ENCODE data around the gene FFAR1. TPM values are rescaled to one million over a fixed set of nuclear protein-coding genes. Genes with fewer than 3 reads are reported as not detected.

Gene FFAR1
- total and polyA plus RNA-seq, 5 donors from 2014 or later, result not detected

- no peak overlapping the region for H3K4me3 Mint-ChIP-seq
- no peak overlapping the region for H3K27ac Mint-ChIP-seq
- Histone ChIP-seq H3K4me1 (ENCODE audit: control insufficient read depth, insufficient read depth, low read length, poor library complexity, severe bottlenecking) (no peaks in the 10 kb centered on the region), H3K4me3 (ENCODE audit: low read depth, low read length) (no peak overlapping the region), H3K27ac (ENCODE audit: insufficient read depth, low read length, poor library complexity, severe bottlenecking) (no peak overlapping the region), H3K36me3 (ENCODE audit: control insufficient read depth, insufficient read depth, low read length) (no peaks in the 10 kb centered on the region), H3K9me3 (ENCODE audit: control insufficient read depth in 2 of 2, low read length in 2 of 2) (no peaks in the 10 kb centered on the region), H3K27me3 (ENCODE audit: control insufficient read depth, insufficient read depth, low read length) (no peaks in the 10 kb centered on the region)
- no peaks in the 10 kb centered on the region for H3K36me3 Mint-ChIP-seq
- peaks cover 12% of the 10 kb centered on the region for H3K27me3 Mint-ChIP-seq
- no peaks in the 10 kb centered on the region for H3K9me3 Mint-ChIP-seq
- no peak for DNase-seq
- H3K4me1 Mint-ChIP-seq, result peaks cover 0 to 6% (median 0%) of the 10 kb centered on the region in 4 donors
- ATAC-seq (ENCODE audit: low read depth in 2 of 2), result no peak
These were observed 10.4 kb upstream of the FFAR1 start for GRCh38 chr19:35337097-35337983.

GRCh38 chr19:35337984-35338296 lies 9.8 kb upstream of the FFAR1 start:
- ATAC-seq (ENCODE audit: low read depth in 2 of 2) (no peak), DNase-seq (no peak)
- Mint-ChIP-seq H3K27me3 (peaks cover 18% of the 10 kb centered on the region), H3K9me3 (no peaks in the 10 kb centered on the region), H3K4me1 (peaks cover 0 to 2% (median 0%) of the 10 kb centered on the region in 4 donors), H3K4me3 (no peak overlapping the region), H3K36me3 (no peaks in the 10 kb centered on the region), H3K27ac (no peak overlapping the region)
- no peaks in the 10 kb centered on the region for H3K9me3 ChIP-seq (ENCODE audit: control insufficient read depth in 2 of 2, low read length in 2 of 2)
- no peaks in the 10 kb centered on the region for H3K4me1 ChIP-seq (ENCODE audit: control insufficient read depth, insufficient read depth, low read length, poor library complexity, severe bottlenecking)
- no peaks in the 10 kb centered on the region for H3K36me3 ChIP-seq (ENCODE audit: control insufficient read depth, insufficient read depth, low read length)
- no peak overlapping the region for H3K4me3 ChIP-seq (ENCODE audit: low read depth, low read length)
- no peak overlapping the region for H3K27ac ChIP-seq (ENCODE audit: insufficient read depth, low read length, poor library complexity, severe bottlenecking)
- no peaks in the 10 kb centered on the region for H3K27me3 ChIP-seq (ENCODE audit: control insufficient read depth, insufficient read depth, low read length)

GRCh38 chr19:35340431-35340830 lies 7.3 kb upstream of the FFAR1 start:
- no peaks in the 10 kb centered on the region for H3K36me3 Mint-ChIP-seq
- Histone ChIP-seq H3K27me3 (ENCODE audit: control insufficient read depth, insufficient read depth, low read length) (no peaks in the 10 kb centered on the region), H3K36me3 (ENCODE audit: control insufficient read depth, insufficient read depth, low read length) (no peaks in the 10 kb centered on the region), H3K4me1 (ENCODE audit: control insufficient read depth, insufficient read depth, low read length, poor library complexity, severe bottlenecking) (no peaks in the 10 kb centered on the region), H3K4me3 (ENCODE audit: low read depth, low read length) (no peak overlapping the region), H3K9me3 (ENCODE audit: control insufficient read depth in 2 of 2, low read length in 2 of 2) (no peaks in the 10 kb centered on the region), H3K27ac (ENCODE audit: insufficient read depth, low read length, poor library complexity, severe bottlenecking) (no peak overlapping the region)
- ATAC-seq (ENCODE audit: low read depth in 2 of 2) (no peak), DNase-seq (no peak)
- H3K27me3 Mint-ChIP-seq, result peaks cover 25% of the 10 kb centered on the region
- no peaks in the 10 kb centered on the region for H3K9me3 Mint-ChIP-seq
- H3K27ac Mint-ChIP-seq, result no peak overlapping the region
- no peak overlapping the region for H3K4me3 Mint-ChIP-seq
- no peaks in the 10 kb centered on the region for H3K4me1 Mint-ChIP-seq

GRCh38 chr19:35341006-35341405 lies 6.7 kb upstream of the FFAR1 start:
- Histone ChIP-seq H3K36me3 (ENCODE audit: control insufficient read depth, insufficient read depth, low read length) (no peaks in the 10 kb centered on the region), H3K4me1 (ENCODE audit: control insufficient read depth, insufficient read depth, low read length, poor library complexity, severe bottlenecking) (no peaks in the 10 kb centered on the region), H3K9me3 (ENCODE audit: control insufficient read depth in 2 of 2, low read length in 2 of 2) (no peaks in the 10 kb centered on the region), H3K4me3 (ENCODE audit: low read depth, low read length) (no peak overlapping the region), H3K27me3 (ENCODE audit: control insufficient read depth, insufficient read depth, low read length) (no peaks in the 10 kb centered on the region), H3K27ac (ENCODE audit: insufficient read depth, low read length, poor library complexity, severe bottlenecking) (no peak overlapping the region)
- no peak overlapping the region for H3K27ac Mint-ChIP-seq
- DNase-seq (no peak), ATAC-seq (ENCODE audit: low read depth in 2 of 2) (no peak)
- no peaks in the 10 kb centered on the region for H3K36me3 Mint-ChIP-seq
- H3K9me3 Mint-ChIP-seq, result no peaks in the 10 kb centered on the region
- peaks cover 0 to 3% (median 0%) of the 10 kb centered on the region in 4 donors for H3K4me1 Mint-ChIP-seq
- no peak overlapping the region for H3K4me3 Mint-ChIP-seq
- H3K27me3 Mint-ChIP-seq, result peaks cover 28% of the 10 kb centered on the region

- no peak overlapping the region for H3K4me3 Mint-ChIP-seq
- H3K9me3 Mint-ChIP-seq, result peaks cover 0 to 1% (median 0%) of the 10 kb centered on the region in 7 donors
- H3K4me1 Mint-ChIP-seq, result peaks cover 0 to 6% (median 3%) of the 10 kb centered on the region in 4 donors
- Histone ChIP-seq H3K9me3 (ENCODE audit: control insufficient read depth in 2 of 2, low read length in 2 of 2) (no peaks in the 10 kb centered on the region), H3K27ac (ENCODE audit: insufficient read depth, low read length, poor library complexity, severe bottlenecking) (no peak overlapping the region), H3K36me3 (ENCODE audit: control insufficient read depth, insufficient read depth, low read length) (no peaks in the 10 kb centered on the region), H3K4me3 (ENCODE audit: low read depth, low read length) (no peak overlapping the region), H3K4me1 (ENCODE audit: control insufficient read depth, insufficient read depth, low read length, poor library complexity, severe bottlenecking) (peaks cover 2% of the 10 kb centered on the region), H3K27me3 (ENCODE audit: control insufficient read depth, insufficient read depth, low read length) (no peaks in the 10 kb centered on the region)
- no peaks in the 10 kb centered on the region for H3K36me3 Mint-ChIP-seq
- DNase-seq (no peak), ATAC-seq (ENCODE audit: low read depth in 2 of 2) (no peak)
- H3K27me3 Mint-ChIP-seq, result peaks cover 23% of the 10 kb centered on the region
- peak overlapping the region in 1 of 3 donors; percentile 77 for H3K27ac Mint-ChIP-seq
These were observed 6.0 kb upstream of the FFAR1 start for GRCh38 chr19:35341565-35342225.

GRCh38 chr19:35342430-35342829 lies 5.3 kb upstream of the FFAR1 start:
- no peak overlapping the region for H3K27ac ChIP-seq (ENCODE audit: insufficient read depth, low read length, poor library complexity, severe bottlenecking)
- Mint-ChIP-seq H3K27ac (peak overlapping the region in 1 of 3 donors; percentile 77), H3K36me3 (no peaks in the 10 kb centered on the region), H3K4me3 (no peak overlapping the region), H3K27me3 (peaks cover 23% of the 10 kb centered on the region), H3K4me1 (peaks cover 0 to 14% (median 6%) of the 10 kb centered on the region in 4 donors), H3K9me3 (peaks cover 0 to 1% (median 0%) of the 10 kb centered on the region in 7 donors)
- H3K27me3 ChIP-seq (ENCODE audit: control insufficient read depth, insufficient read depth, low read length), result no peaks in the 10 kb centered on the region
- no peak overlapping the region for H3K4me3 ChIP-seq (ENCODE audit: low read depth, low read length)
- no peak for DNase-seq
- peaks cover 10% of the 10 kb centered on the region for H3K4me1 ChIP-seq (ENCODE audit: control insufficient read depth, insufficient read depth, low read length, poor library complexity, severe bottlenecking)
- no peaks in the 10 kb centered on the region for H3K9me3 ChIP-seq (ENCODE audit: control insufficient read depth in 2 of 2, low read length in 2 of 2)
- H3K36me3 ChIP-seq (ENCODE audit: control insufficient read depth, insufficient read depth, low read length), result no peaks in the 10 kb centered on the region
- no peak for ATAC-seq (ENCODE audit: low read depth in 2 of 2)

GRCh38 chr19:35344511-35345031 lies 3.1 kb upstream of the FFAR1 start:
- Histone ChIP-seq H3K4me3 (ENCODE audit: low read depth, low read length) (no peak overlapping the region), H3K4me1 (ENCODE audit: control insufficient read depth, insufficient read depth, low read length, poor library complexity, severe bottlenecking) (peaks cover 12% of the 10 kb centered on the region), H3K9me3 (ENCODE audit: control insufficient read depth in 2 of 2, low read length in 2 of 2) (no peaks in the 10 kb centered on the region), H3K27me3 (ENCODE audit: control insufficient read depth, insufficient read depth, low read length) (no peaks in the 10 kb centered on the region), H3K27ac (ENCODE audit: insufficient read depth, low read length, poor library complexity, severe bottlenecking) (no peak overlapping the region), H3K36me3 (ENCODE audit: control insufficient read depth, insufficient read depth, low read length) (no peaks in the 10 kb centered on the region)
- H3K36me3 Mint-ChIP-seq, result no peaks in the 10 kb centered on the region
- peaks cover 0 to 1% (median 0%) of the 10 kb centered on the region in 7 donors for H3K9me3 Mint-ChIP-seq
- no peak overlapping the region for H3K27ac Mint-ChIP-seq
- H3K4me3 Mint-ChIP-seq, result no peak overlapping the region
- DNase-seq, result no peak
- no peak for ATAC-seq (ENCODE audit: low read depth in 2 of 2)
- H3K4me1 Mint-ChIP-seq, result peaks cover 0 to 19% (median 12%) of the 10 kb centered on the region in 4 donors
- peaks cover 31% of the 10 kb centered on the region for H3K27me3 Mint-ChIP-seq
